ENCODE measurements around the gene PABPN1L. TPM values are rescaled to one million over a fixed set of nuclear protein-coding genes. Genes with fewer than 3 reads are reported as not detected.

Gene PABPN1L
- total RNA-seq, 3 donors from 2014 or later: not detected

DNA sequence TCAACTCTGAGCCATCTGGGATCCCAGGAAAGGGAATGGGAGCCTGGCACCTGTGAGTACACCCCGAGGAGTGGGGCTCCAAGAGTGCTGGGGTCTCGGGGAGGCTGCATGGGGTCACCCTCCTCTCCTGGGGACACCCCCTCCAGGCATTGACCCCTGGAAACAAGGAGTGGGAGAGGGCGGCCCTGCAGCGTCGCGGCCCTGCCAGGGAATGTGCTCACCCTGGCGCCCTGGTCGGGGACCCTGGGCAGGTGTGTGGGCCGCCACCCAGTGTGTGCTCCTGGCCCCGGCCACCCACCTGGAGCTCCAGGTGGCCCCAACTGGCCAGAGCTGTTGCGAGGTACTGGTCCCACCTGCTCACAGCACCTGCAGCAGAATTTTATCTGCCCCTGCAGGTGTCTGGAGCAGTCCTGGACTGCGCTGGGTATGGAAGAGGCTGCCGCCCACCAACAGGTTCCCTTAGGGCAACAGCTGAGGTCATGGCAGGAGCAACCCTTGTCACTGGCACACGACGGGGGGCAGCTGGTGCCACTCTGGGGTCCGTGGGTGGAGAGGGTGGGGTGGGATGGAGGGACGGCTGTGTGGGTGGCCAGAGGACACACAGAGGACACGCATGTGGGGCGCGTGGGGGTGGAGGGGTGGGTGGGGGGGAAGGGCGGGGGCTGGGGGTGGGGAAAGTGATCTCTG lies 5.4 kb upstream of the PABPN1L start:
- H3K27ac ChIP-seq: no peak overlapping the region
- no peaks in the 10 kb centered on the region for H3K9me3 ChIP-seq
- peaks cover 0 to 11% of the 10 kb centered on the region in 2 donors for H3K27me3 ChIP-seq
- DNase-seq (ENCODE audit: low spot score in 2 of 2): no peak
- H3K4me3 ChIP-seq: no peak overlapping the region
- no peaks in the 10 kb centered on the region for H3K4me1 ChIP-seq
- TF ChIP-seq POLR2A (IDR thresholded peaks at IDR 0.05) (no peak), POLR2AphosphoS5 (IDR thresholded peaks at IDR 0.05) (no peak)
- TF ChIP-seq, protein P1, sequence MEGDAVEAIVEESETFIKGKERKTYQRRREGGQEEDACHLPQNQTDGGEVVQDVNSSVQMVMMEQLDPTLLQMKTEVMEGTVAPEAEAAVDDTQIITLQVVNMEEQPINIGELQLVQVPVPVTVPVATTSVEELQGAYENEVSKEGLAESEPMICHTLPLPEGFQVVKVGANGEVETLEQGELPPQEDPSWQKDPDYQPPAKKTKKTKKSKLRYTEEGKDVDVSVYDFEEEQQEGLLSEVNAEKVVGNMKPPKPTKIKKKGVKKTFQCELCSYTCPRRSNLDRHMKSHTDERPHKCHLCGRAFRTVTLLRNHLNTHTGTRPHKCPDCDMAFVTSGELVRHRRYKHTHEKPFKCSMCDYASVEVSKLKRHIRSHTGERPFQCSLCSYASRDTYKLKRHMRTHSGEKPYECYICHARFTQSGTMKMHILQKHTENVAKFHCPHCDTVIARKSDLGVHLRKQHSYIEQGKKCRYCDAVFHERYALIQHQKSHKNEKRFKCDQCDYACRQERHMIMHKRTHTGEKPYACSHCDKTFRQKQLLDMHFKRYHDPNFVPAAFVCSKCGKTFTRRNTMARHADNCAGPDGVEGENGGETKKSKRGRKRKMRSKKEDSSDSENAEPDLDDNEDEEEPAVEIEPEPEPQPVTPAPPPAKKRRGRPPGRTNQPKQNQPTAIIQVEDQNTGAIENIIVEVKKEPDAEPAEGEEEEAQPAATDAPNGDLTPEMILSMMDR (IDR thresholded peaks at IDR 0.05): no peak
- intact Hi-C loops (cut with DNase I; ENCODE audit: low total_unique reads): no loop called here
- no peaks in the 10 kb centered on the region for H3K36me3 ChIP-seq

DNA sequence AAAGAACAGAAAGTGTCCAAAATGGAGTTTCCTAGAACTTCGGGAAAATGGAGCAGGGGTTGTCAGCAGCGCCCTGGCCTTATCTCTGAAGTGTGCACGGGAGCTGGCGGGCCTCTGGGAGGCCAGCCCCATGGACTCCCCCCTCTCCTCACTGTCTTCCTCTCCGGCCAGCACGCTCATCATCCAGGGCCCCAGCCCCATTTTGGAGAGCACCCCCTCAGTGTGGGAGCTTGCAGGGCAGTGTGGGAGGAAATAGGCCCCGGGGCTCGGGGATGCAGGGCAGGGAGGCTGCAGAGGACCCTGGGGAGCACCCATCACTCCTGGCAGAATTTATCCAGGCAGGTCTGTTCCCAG lies 4.9 kb upstream of the PABPN1L start:
- Histone ChIP-seq H3K27ac (no peak overlapping the region), H3K36me3 (no peaks in the 10 kb centered on the region), H3K4me3 (peak overlapping the region in 2 of 3 donors; percentile 17 to 37), H3K27me3 (peaks cover 0 to 11% of the 10 kb centered on the region in 2 donors), H3K9me3 (no peaks in the 10 kb centered on the region), H3K4me1 (no peaks in the 10 kb centered on the region)
- intact Hi-C loops (cut with DNase I; ENCODE audit: low total_unique reads): no loop called here
- TF ChIP-seq POLR2AphosphoS5 (IDR thresholded peaks at IDR 0.05) (no peak), POLR2A (IDR thresholded peaks at IDR 0.05) (no peak)
- TF ChIP-seq, protein P1 (IDR thresholded peaks at IDR 0.05): no peak
- no peak for DNase-seq (ENCODE audit: low spot score in 2 of 2)

DNA sequence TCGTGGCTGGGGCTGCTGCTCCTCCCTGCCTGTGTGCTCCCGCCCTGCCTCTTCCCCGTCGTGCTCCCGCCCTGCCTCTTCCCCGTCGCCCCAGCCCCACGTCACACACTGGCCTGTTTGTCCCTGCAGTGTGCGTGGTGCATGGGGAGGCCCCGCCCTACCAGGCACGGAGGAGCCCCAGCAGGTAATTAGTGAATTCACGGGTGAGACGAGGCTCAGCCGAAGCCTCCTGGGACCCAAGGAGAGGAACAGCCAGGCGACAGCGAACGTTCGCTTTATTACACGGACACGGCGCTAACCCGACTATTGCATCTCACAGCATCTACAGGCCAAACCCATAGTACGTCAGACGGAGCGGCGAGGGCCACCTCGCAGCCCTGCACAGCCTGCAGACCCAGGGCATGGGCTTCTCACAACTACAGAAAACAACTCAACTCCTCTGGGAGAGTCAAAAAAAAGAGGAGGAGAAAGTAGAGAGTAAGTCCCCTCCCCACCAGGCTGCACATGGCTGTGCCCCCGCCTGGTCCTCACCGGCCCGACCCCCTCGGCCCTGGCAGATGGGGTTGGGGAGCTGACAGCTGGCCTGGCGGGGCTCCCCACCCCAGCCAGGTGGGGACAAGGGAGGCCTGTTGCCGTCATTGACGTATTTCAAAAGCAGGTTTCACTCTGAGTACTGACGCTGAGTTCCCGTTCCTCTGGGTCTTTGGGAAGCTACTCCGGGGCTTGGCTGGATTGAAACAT lies 4.3 kb upstream of the PABPN1L start:
- intact Hi-C loops (cut with DNase I; ENCODE audit: low total_unique reads): no loop called here
- Histone ChIP-seq H3K4me3 (peak overlapping the region in 2 of 3 donors; percentile 17 to 37), H3K27me3 (peaks cover 0 to 11% of the 10 kb centered on the region in 2 donors), H3K36me3 (no peaks in the 10 kb centered on the region), H3K4me1 (no peaks in the 10 kb centered on the region), H3K9me3 (no peaks in the 10 kb centered on the region), H3K27ac (no peak overlapping the region)
- DNase-seq (ENCODE audit: low spot score in 2 of 2): no peak
- no peak for TF ChIP-seq POLR2A (IDR thresholded peaks at IDR 0.05)
- no peak for TF ChIP-seq POLR2AphosphoS5 (IDR thresholded peaks at IDR 0.05)
- TF ChIP-seq, protein P1 (IDR thresholded peaks at IDR 0.05): no peak

DNA sequence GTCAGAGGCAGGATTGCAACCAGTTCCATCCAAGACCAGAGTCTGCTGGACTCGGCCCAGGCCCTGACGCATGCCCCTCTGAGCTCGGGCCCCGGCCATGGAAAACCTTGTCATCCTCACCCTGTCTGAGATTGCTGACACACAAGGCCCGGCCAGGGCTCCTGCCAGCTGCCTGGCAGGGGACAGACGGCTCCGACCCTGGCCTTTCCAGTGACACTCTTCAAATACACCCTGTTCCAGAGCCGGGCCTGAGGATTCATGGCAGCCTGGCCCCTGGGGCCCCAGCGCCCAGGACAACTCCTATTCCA lies 3.2 kb upstream of the PABPN1L start:
- Histone ChIP-seq H3K27me3 (peaks cover 0 to 11% of the 10 kb centered on the region in 2 donors), H3K4me3 (no peak overlapping the region), H3K27ac (no peak overlapping the region), H3K9me3 (no peaks in the 10 kb centered on the region), H3K4me1 (no peaks in the 10 kb centered on the region), H3K36me3 (no peaks in the 10 kb centered on the region)
- DNase-seq (ENCODE audit: low spot score in 2 of 2): no peak
- intact Hi-C loops (cut with DNase I; ENCODE audit: low total_unique reads): no loop called here
- no peak for TF ChIP-seq POLR2A (IDR thresholded peaks at IDR 0.05)

DNA sequence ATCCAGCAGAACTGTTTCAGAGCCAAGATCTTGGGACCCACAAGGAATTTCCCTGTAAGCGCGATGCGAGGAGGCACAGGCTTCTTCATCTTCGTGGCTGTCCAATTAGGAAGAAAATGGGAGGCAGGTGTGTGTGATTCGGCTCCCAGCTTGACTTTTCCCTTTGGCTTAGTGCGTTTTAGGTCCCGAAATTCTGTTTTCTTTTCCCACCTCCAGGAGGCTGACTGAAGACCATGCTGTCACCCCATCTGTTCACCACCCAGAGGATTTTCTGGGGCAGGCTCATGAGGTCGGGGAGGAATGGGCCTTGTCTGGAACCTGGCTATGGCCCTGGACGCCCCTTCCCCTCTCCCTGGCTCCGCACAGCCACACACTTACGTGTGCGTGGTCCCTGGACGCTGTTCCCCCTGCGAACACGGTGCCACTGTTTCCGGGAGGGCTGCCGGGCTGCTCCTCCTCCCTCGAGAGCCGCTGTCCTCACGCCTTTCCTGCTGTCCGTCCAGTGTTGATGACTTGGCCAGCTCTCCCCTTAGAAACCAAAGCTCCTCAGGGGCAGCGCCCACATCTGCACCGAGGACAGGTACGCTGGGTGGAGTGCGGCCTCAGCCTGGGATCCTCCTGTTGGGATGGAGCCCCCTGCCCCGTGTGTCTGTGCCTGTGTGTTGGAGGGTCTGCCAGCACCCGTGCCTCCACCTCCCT lies 2.7 kb upstream of the PABPN1L start:
- no peak for TF ChIP-seq POLR2AphosphoS5 (IDR thresholded peaks at IDR 0.05)
- TF ChIP-seq POLR2A (IDR thresholded peaks at IDR 0.05): no peak
- TF ChIP-seq, protein P1 (IDR thresholded peaks at IDR 0.05): no peak
- H3K4me1 ChIP-seq: no peaks in the 10 kb centered on the region
- no peak overlapping the region for H3K27ac ChIP-seq
- DNase-seq (ENCODE audit: low spot score in 2 of 2): no peak
- H3K27me3 ChIP-seq: peaks cover 0 to 11% of the 10 kb centered on the region in 2 donors
- intact Hi-C loops (cut with DNase I; ENCODE audit: low total_unique reads): no loop called here
- no peaks in the 10 kb centered on the region for H3K9me3 ChIP-seq
- no peaks in the 10 kb centered on the region for H3K36me3 ChIP-seq
- H3K4me3 ChIP-seq: no peak overlapping the region
